Activated T-cell treated with anti-CD3 and anti-CD28 coated beads, Interleukin-2, amount 50 U/mL, for 4 hours (primary cell): Measurements from ENCODE around the gene PRICKLE4. TPM values are rescaled to one million over a fixed set of nuclear protein-coding genes. Genes with fewer than 3 reads are reported as not detected.

ENCODE experiments used
- ATAC-seq, 2 donors: fragments of 200-7000 bp; cut with Tn5 transposase; one replicate each; pipeline ENCODE4 v1.10.0; 2021
- DNase-seq: peaks from one replicate; pipeline ENCODE4 v3.0.0-alpha.2; 2020
- H3K27me3 Mint-ChIP-seq: one replicate; pipeline ENCODE4 v1.8.0; 2021; ENCODE audit warnings: low read depth, mixed read lengths
- H3K36me3 Mint-ChIP-seq: one replicate; pipeline ENCODE4 v1.8.0; 2022; ENCODE audit warnings: mixed read lengths; ENCODE audit not compliant: insufficient read depth
- H3K4me1 Mint-ChIP-seq: one replicate; pipeline ENCODE4 v1.8.0; 2021; ENCODE audit warnings: low read depth, mixed read lengths
- H3K4me3 Mint-ChIP-seq: one replicate; pipeline ENCODE4 v1.8.0; 2021; ENCODE audit warnings: mild to moderate bottlenecking, moderate library complexity, mixed read lengths
- H3K9me3 Mint-ChIP-seq: one replicate; pipeline ENCODE4 v1.8.0; 2021; ENCODE audit warnings: mixed read lengths
- total RNA-seq, 3 donors: library from RNA; stranded (reverse); gene quantifications; one replicate each; pipeline ENCODE4 v1.2.1, GENCODE V29; 2021

Gene PRICKLE4
- total RNA-seq, 3 donors from 2014 or later = not detected

DNA sequence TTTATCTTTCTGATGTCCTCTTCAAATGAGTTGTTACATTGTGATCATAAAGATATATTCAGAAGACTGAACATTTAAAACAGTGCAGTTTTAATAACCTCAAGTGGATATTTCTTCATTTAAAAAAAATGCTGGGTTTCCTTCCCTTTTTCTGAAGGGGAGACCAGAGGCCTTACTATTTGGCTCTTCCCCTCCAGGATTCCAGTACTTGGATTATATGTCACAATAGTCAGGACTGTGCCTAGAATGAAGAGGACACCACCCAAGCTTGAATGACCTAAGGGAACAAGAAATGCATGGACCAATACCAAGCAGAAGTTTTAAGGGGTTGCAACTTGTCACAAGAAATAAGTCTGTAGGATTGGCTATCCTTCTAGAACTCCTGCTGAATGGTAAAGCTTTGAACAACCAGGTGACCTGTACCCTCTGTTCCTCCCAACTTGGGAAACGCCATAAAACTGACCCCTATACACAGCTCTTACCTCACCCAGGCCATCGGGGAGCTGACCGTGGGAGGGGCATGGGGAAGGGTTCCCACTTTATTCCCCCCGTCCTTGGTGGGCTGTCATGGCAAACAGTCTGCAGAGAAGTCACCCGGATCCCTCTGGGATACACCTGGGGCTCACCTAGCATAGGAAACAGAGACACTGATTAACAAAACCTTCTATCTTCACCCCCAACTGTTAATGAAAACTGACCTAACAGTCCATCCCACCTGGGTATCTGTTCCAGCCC is 2.9 kb upstream of the PRICKLE4 start:
- peaks cover 18% of the 10 kb centered on the region for H3K4me1 Mint-ChIP-seq
- H3K36me3 Mint-ChIP-seq = peaks cover 8% of the 10 kb centered on the region
- peaks cover 6% of the 10 kb centered on the region for H3K27me3 Mint-ChIP-seq
- ATAC-seq (no peak), DNase-seq (no peak)
- H3K9me3 Mint-ChIP-seq = no peaks in the 10 kb centered on the region
- no peak overlapping the region for H3K4me3 Mint-ChIP-seq

DNA sequence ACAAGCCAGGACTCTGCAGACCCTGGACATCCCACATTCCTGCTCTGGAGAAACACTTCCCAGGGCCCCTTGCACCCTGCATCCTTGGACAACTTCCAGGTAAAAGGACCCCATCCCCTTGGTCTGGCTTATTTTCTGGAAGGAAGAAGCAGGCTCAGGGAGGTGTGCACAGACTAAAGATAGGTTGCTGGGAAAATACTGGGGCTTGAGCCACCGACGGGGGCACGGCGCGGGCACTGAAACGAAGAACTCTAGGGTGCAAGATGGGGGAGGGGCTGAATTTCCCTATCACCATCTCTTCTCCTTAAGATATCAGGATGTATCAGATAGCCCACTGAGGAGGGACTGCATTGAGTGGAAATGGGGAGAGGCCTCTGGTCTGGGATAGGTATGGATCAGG is 1.7 kb upstream of the PRICKLE4 start:
- ATAC-seq (no peak), DNase-seq (no peak)
- no peaks in the 10 kb centered on the region for H3K9me3 Mint-ChIP-seq
- peaks cover 18% of the 10 kb centered on the region for H3K4me1 Mint-ChIP-seq
- peaks cover 8% of the 10 kb centered on the region for H3K36me3 Mint-ChIP-seq
- peak overlapping the region; percentile 89 for H3K4me3 Mint-ChIP-seq
- peaks cover 6% of the 10 kb centered on the region for H3K27me3 Mint-ChIP-seq

DNA sequence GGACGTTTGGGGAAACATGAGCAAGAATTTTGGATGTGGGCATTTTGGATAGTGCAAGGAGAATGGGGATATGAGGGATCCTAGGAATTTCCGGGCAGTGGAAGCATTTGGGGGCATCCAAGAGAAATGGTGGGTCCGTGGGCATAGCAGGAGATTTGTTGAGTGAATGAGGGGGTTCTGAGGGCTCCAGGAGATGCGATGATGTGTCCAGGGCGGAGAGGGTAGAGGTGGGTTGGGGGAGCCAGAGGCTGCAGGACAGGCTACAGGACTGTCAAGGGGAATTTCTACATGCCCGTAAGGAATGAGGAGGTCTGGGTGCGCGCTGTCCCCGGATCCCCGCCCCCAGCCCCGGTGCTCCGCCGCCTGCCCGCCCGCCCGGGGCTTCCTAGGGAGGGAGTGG is 1.2 kb upstream of the PRICKLE4 start:
- no peak for ATAC-seq
- DNase-seq = no peak
- H3K4me3 Mint-ChIP-seq = peak overlapping the region; percentile 89
- peaks cover 18% of the 10 kb centered on the region for H3K4me1 Mint-ChIP-seq
- peaks cover 5% of the 10 kb centered on the region for H3K36me3 Mint-ChIP-seq
- peaks cover 6% of the 10 kb centered on the region for H3K27me3 Mint-ChIP-seq
- H3K9me3 Mint-ChIP-seq = no peaks in the 10 kb centered on the region

DNA sequence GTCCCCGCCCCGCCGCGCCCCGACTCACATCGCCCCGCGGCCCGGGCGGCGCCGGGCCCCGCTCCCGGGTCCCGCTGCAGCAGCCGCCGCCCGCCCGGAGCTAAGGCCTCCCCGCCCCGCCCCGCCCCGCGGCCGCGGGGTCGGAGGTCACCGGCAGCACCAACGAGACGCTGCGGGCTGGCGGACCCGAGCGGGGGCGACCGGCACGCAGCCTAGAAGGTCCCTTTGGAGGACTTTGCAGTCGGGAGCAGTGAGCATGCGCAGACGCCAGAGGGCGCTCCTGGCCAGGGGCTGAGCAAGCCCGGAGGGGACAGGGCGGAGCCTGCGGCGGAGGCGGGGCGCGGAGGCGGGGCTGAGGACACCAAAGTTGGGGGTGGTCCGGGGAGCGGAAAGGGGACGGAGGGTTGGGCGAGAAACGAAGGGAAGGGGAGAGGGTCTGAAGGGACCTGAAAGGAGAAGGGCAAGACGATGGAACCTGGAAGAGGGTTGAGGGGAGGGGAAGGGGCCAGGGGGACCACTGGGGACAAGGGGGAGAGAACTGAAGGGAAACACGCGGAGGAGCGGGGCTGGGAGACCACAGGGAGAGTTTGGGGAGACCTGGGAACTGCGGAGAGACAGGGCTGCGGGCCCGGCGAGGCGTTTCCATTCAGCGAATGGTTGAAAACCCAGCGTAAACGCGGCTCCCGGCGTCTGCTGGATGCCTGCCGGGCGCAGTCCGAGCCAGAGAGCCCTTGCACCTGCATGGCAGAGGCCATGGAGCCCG is 613 bp upstream of the PRICKLE4 start, which contains the start of gene FRS3:
TSS of gene FRS3 (minus strand) at position 113 of the 763 bp plus-strand sequence. CDS start 2,913 bp downstream, outside the sequence.
- peak; percentile 95 to 98 for ATAC-seq
- Mint-ChIP-seq H3K36me3 (peaks cover under 1% of the 10 kb centered on the region), H3K4me3 (peak within 1 kb of the TSS; percentile 89), H3K9me3 (no peaks in the 10 kb centered on the region), H3K4me1 (peaks cover 18% of the 10 kb centered on the region), H3K27me3 (peaks cover 6% of the 10 kb centered on the region)
- DNase-seq = peak; percentile 100

DNA sequence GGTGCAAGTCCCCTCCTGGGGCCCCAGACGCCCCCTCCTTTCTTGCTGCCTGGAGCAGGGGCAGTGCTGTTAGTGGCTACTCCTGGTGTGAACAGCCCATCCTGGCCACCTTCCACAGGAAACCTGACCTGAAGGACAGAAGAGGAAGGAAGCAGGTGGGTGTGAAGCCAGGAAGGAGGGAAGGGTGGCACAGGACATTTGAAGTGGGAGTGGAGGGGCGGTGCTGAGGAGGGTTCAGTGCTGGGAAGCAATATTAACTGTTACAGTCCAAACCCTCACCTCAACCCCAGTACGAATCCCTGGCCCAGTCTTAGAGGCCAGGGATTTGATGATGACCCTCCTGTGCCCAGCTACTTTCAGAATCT is 766 bp downstream of the PRICKLE4 start:
- Mint-ChIP-seq H3K9me3 (no peaks in the 10 kb centered on the region), H3K36me3 (no peaks in the 10 kb centered on the region), H3K4me1 (peaks cover 18% of the 10 kb centered on the region), H3K4me3 (peak overlapping the region; percentile 76), H3K27me3 (peaks cover 6% of the 10 kb centered on the region)
- ATAC-seq (no peak), DNase-seq (no peak)

DNA sequence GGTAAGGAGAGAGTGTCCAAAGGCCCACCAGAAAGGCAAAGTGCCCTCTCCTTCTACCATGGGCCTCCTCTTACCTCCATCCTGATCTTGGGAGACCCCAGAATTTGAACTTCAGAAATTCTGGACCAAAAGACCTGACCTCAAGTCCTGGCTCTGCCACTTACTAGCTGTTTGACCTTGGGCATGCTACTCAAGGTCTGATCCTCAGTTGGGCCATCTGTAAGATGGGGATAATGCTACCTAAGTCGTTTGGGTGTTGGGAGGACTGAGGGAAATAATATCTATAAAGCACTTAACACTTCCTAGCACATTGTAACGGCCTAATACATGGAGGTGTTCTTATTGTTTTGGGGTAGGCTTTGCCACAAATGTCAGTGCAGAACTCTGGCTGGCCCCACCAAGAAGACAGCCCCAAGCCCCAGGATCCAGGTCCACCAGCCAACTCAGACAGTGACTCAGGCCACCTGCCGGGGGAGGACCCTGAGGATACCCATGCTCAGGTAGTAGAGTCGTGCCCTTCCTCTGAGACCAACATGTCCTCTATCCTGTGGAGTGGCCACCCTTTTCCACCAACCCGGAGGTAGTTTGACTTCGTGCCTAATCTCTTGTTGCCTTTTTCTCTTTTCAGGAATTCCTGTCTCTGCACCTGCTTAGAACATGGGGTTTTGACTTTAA is 2.7 kb downstream of the PRICKLE4 start:
- H3K27me3 Mint-ChIP-seq = peaks cover 6% of the 10 kb centered on the region
- ATAC-seq (no peak), DNase-seq (no peak)
- H3K9me3 Mint-ChIP-seq = no peaks in the 10 kb centered on the region
- no peaks in the 10 kb centered on the region for H3K36me3 Mint-ChIP-seq
- H3K4me3 Mint-ChIP-seq = no peak overlapping the region
- H3K4me1 Mint-ChIP-seq = peaks cover 19% of the 10 kb centered on the region

DNA sequence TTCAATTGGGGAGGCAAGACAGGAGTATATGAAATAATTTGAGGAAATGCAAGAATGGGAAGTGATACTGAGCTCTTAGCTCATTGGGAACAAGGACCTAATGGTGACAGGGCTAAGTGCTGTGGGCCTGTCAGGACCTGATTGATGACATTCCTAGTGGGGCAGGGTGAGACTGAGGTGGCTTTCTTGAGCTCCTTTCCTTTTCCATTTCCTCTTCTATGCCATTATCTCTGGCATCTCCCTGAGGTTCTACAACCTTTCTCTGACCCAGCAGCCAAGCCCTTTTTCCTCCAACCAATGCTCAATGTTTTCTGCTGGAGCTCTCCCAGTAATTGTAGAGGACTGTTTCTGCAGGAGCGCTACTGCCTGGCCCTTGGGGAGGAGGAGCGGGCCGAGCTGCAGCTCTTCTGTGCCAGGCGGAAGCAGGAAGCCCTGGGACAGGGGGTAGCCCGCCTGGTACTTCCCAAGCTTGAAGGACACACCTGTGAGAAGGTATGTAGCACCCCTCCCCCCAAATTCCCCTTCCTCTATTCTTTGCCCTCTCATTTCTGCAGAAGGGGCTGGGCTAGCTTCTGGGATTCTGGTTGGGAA is 4.1 kb downstream of the PRICKLE4 start:
- Mint-ChIP-seq H3K27me3 (peaks cover 6% of the 10 kb centered on the region), H3K36me3 (peaks cover 6% of the 10 kb centered on the region), H3K9me3 (no peaks in the 10 kb centered on the region), H3K4me1 (peaks cover 19% of the 10 kb centered on the region), H3K4me3 (peak overlapping the region; percentile 47)
- DNase-seq (no peak), ATAC-seq (no peak)

DNA sequence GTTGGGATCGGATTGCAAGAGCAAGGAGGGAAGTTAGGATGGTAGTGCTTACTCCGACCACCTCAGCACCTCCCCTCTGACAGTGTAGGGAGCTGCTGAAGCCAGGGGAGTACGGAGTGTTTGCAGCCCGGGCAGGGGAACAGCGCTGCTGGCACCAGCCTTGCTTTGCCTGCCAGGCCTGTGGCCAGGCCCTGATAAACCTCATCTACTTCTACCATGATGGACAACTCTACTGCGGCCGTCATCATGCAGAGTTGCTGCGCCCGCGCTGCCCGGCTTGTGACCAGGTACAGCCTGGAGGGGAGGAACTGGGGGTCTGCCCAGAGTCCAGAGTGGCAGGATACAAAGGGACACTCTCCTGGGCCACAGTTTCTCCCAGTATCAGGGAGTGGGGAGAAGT is 4.7 kb downstream of the PRICKLE4 start:
- ATAC-seq (no peak), DNase-seq (no peak)
- Mint-ChIP-seq H3K9me3 (no peaks in the 10 kb centered on the region), H3K4me3 (no peak overlapping the region), H3K27me3 (peaks cover 6% of the 10 kb centered on the region), H3K36me3 (peaks cover 11% of the 10 kb centered on the region), H3K4me1 (peaks cover 18% of the 10 kb centered on the region)

DNA sequence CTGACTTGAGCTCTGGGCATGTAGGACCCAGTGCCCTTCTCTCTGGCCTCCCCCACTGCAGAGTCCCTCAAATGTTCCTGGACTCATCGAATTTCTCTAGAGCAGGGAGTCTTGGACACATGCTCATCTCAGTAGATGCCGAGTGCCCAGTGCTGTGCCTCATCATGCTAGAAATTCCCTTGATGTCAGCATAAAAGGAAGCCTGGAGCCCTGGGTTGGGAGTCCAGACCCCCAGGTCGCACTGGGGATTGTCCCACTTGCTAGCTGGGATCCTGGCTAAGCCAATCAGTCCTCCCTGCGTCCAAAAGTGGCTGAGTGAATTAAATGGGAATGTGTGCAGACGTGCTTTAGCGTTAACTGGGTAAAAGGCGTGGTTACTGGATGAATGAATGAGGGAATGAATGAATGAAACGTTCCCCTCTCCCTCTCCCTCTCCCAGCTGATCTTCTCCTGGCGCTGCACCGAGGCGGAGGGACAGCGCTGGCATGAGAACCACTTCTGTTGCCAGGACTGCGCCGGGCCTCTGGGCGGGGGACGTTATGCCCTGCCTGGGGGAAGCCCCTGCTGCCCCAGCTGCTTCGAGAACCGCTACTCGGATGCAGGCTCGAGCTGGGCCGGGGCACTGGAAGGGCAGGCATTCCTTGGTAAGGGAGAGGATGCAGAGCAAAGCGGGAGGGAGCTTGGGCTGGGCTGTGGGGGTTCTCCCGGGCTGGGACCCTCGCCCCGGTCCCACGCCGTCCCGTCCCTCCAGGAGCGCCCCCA is 5.3 kb downstream of the PRICKLE4 start:
- ATAC-seq = no peak
- Mint-ChIP-seq H3K9me3 (no peaks in the 10 kb centered on the region), H3K36me3 (peaks cover 13% of the 10 kb centered on the region), H3K4me3 (peak overlapping the region; percentile 97), H3K27me3 (peaks cover 5% of the 10 kb centered on the region), H3K4me1 (peaks cover 16% of the 10 kb centered on the region)
- DNase-seq = no peak

DNA sequence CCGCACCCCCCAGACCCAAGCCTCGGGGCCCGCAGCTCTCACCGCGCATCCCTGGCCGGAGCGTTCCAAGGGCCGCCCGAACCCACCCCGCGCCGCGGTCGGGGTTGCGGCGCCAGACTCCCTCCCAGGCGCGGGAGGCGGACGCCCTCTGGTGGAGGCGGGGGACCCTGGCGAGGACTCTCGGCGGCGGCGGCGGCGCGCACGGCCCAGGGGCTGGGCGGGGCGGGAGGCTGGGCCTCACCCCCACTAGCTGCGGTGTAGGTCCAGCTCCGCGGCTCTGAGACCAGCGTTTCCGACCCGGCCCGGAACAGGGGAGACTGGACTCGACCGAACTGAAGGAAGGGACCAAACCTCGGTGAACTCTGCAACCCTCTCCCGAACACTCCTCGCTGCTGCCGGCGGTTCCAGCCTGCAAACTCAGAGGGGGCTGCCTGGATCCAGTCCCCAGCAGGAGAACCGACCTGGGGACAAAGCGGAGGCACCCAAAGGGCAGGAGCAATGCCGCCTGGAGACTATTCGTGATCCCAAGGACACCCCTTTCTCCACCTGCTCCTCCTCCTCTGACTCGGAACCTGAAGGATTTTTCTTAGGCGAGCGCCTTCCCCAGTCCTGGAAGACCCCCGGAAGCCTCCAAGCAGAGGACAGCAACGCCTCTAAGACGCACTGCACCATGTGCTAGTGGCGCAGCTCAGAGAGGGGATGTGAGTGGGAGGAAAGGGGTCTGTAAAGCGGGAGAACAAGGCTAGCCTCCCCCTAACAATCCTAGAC is 6.1 kb downstream of the PRICKLE4 start:
- no peaks in the 10 kb centered on the region for H3K27me3 Mint-ChIP-seq
- peak overlapping the region; percentile 97 for H3K4me3 Mint-ChIP-seq
- DNase-seq (peak; percentile 85), ATAC-seq (peak; percentile 81 to 84)
- peaks cover 13% of the 10 kb centered on the region for H3K36me3 Mint-ChIP-seq
- H3K4me1 Mint-ChIP-seq = peaks cover 12% of the 10 kb centered on the region
- no peaks in the 10 kb centered on the region for H3K9me3 Mint-ChIP-seq

DNA sequence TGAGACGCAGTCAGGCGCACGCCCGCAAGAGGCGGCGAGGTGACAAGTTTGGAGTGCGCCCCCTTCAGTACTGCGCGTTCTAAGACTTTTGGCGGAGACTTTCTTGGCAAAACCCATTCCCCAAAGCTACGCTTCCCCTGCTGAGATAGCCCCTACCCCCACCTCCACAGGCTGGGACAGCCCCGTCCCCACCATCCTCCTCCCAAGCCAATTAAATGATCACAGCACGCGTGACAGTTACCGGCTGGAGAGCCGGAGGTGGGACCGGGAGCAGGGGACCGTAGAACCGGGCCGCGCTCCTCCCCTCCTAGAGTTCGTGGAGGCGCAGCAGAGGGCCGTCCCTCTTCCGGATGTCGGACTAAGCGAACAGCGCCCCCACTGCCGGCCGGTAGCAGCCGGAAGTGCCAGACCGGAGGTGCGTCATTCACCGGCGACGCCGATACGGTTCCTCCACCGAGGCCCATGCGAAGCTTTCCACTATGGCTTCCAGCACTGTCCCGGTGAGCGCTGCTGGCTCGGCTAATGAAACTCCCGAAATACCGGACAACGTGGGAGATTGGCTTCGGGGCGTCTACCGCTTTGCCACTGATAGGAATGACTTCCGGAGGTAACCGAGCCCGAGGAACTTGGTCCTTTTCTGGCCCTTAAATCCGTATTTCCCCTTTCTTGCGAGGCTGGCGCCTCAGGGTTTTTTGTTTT is 6.8 kb downstream of the PRICKLE4 start, which contains the start of gene TOMM6:
TSS of gene TOMM6 (plus strand) at position 476 of the 699 bp plus-strand sequence. CDS start at position 480, 4 bp downstream.
- no peaks in the 10 kb centered on the region for H3K9me3 Mint-ChIP-seq
- DNase-seq (peak; percentile 94), ATAC-seq (peak; percentile 85 to 87)
- H3K36me3 Mint-ChIP-seq = peaks cover 16% of the 10 kb centered on the region
- peaks cover 12% of the 10 kb centered on the region for H3K4me1 Mint-ChIP-seq
- no peaks in the 10 kb centered on the region for H3K27me3 Mint-ChIP-seq
- H3K4me3 Mint-ChIP-seq = peak within 1 kb of the TSS; percentile 97

DNA sequence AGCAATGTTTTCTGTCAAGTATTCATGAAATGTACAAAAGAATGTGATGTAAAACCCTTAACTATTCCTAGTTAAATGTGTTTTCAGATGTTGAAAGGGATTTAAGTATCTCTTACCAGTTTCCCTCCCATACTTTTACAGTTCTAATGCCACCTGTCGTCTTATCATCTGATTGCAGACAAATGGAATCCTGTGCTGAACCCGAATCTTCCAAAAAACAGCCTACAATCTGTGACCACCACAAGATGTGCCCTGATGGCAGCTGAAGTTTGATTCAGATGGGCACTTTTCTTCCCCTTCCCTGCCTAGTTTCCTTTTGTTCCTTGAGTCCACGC is 8.8 kb downstream of the PRICKLE4 start:
- Mint-ChIP-seq H3K36me3 (peaks cover 21% of the 10 kb centered on the region), H3K9me3 (no peaks in the 10 kb centered on the region), H3K4me3 (peak overlapping the region; percentile 97), H3K4me1 (peaks cover 12% of the 10 kb centered on the region), H3K27me3 (no peaks in the 10 kb centered on the region)
- ATAC-seq (no peak), DNase-seq (no peak)

DNA sequence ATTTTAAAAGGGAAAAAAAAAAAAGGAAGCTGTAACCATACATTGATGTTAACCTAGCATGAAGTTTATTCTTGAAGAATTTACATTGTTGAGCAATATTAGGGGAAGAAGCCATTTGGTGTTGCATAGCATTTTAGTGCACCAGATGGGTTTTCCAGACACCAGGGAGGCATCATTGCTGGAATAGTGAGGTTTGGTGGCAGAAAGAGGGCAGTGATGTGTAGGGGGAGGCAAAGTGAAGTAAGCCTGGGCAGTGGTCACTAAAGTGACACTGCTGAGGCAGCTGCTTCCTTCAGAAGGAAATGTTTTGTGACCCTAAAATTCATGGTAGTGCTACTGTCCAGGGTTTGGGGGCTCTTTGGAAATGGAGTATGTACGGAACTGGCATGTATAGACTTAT is 9.5 kb downstream of the PRICKLE4 start:
- H3K4me1 Mint-ChIP-seq = peaks cover 12% of the 10 kb centered on the region
- DNase-seq (no peak), ATAC-seq (no peak)
- no peaks in the 10 kb centered on the region for H3K9me3 Mint-ChIP-seq
- no peaks in the 10 kb centered on the region for H3K27me3 Mint-ChIP-seq
- peaks cover 21% of the 10 kb centered on the region for H3K36me3 Mint-ChIP-seq
- no peak overlapping the region for H3K4me3 Mint-ChIP-seq
